MM.1S (cell line): Measurements from ENCODE around the gene SLC30A5.
"Not testable (repeated sequence)": the region's sequence is repeated elsewhere in the genome, so short reads cannot be mapped to it uniquely, and the experiment has no call there.

Experiments used
- DNase-seq: peaks from one replicate; pipeline ENCODE4 v3.0.0-alpha.2; 2015
- H2AFZ ChIP-seq: fragments of 300-600 bp; sonication (generic); 2 replicates; pipeline ENCODE4 v1.6.0; 2016; ENCODE audit warnings: antibody characterized with exemption, low read length
- H3F3A ChIP-seq: fragments of 300-600 bp; sonication (generic); 2 replicates; pipeline ENCODE4 v1.6.1; 2016; ENCODE audit warnings: mild to moderate bottlenecking, antibody characterized with exemption, low read length, moderate library complexity, mixed read lengths; ENCODE audit not compliant: insufficient read depth
- H3K27ac ChIP-seq: fragments of 300-600 bp; sonication (generic); 2 replicates; pipeline ENCODE4 v1.5.1; 2016; ENCODE audit warnings: mild to moderate bottlenecking, low read length
- H3K27me3 ChIP-seq: fragments of 300-600 bp; sonication (generic); replicated peaks from 2 replicates; pipeline ENCODE4 v1.6.0; 2016; ENCODE audit warnings: low read length; ENCODE audit not compliant: insufficient read depth
- H3K36me3 ChIP-seq: fragments of 300-600 bp; sonication (generic); replicated peaks from 2 replicates; pipeline ENCODE4 v1.6.1; 2016; ENCODE audit warnings: mild to moderate bottlenecking, low read length, mixed read lengths; ENCODE audit not compliant: insufficient read depth
- H3K4me1 ChIP-seq: fragments of 300-600 bp; sonication (generic); 2 replicates; pipeline ENCODE4 v1.6.1; 2016; ENCODE audit warnings: low read length, mixed read lengths
- H3K4me2 ChIP-seq: fragments of 300-600 bp; sonication (generic); 2 replicates; pipeline ENCODE4 v1.6.0; 2016; ENCODE audit warnings: low read depth, low read length
- H3K4me3 ChIP-seq: fragments of 300-600 bp; sonication (generic); 2 replicates; pipeline ENCODE4 v1.5.1; 2016; ENCODE audit warnings: low read length, mixed read lengths
- H3K79me2 ChIP-seq: fragments of 300-600 bp; sonication (generic); 2 replicates; pipeline ENCODE4 v1.6.1; 2016; ENCODE audit warnings: mixed run types, low read length, mixed read lengths
- H3K9ac ChIP-seq: fragments of 300-600 bp; sonication (generic); 2 replicates; pipeline ENCODE4 v1.6.1; 2016; ENCODE audit warnings: low read length, mixed read lengths
- H3K9me2 ChIP-seq: fragments of 300-600 bp; sonication (generic); replicated peaks from 2 replicates; pipeline ENCODE4 v1.6.1; 2016; ENCODE audit warnings: mild to moderate bottlenecking, low read length, mixed read lengths; ENCODE audit not compliant: insufficient read depth
- H3K9me3 ChIP-seq: fragments of 300-600 bp; sonication (generic); replicated peaks from 2 replicates; pipeline ENCODE4 v1.6.1; 2016; ENCODE audit warnings: mild to moderate bottlenecking, low read length, mixed read lengths; ENCODE audit not compliant: insufficient read depth
- H4K20me1 ChIP-seq: fragments of 300-600 bp; sonication (generic); 2 replicates; pipeline ENCODE4 v1.6.1; 2016; ENCODE audit warnings: mild to moderate bottlenecking, low read length, moderate library complexity, mixed read lengths; ENCODE audit not compliant: insufficient read depth
- EZH2 ChIP-seq: fragments of 300-600 bp; sonication (generic); optimal IDR thresholded peaks from 2 replicates; pipeline ENCODE3; 2017; ENCODE audit warnings: low read depth, mild to moderate bottlenecking, antibody characterized with exemption, low read length, mixed read lengths
- EZH2phosphoT487 ChIP-seq: fragments of 300-600 bp; sonication (generic); IDR thresholded peaks from 2 replicates; pipeline ENCODE4 v1.6.1; 2018; ENCODE audit warnings: antibody characterized with exemption, low read length
- TF ChIP-seq, protein P1 (sequence below): fragments of 300-600 bp; sonication (generic); IDR thresholded peaks from 2 replicates; pipeline ENCODE4 v1.5.1; 2016; ENCODE audit warnings: antibody characterized with exemption, low read length, mixed read lengths

SLC30A5 gene

DNA sequence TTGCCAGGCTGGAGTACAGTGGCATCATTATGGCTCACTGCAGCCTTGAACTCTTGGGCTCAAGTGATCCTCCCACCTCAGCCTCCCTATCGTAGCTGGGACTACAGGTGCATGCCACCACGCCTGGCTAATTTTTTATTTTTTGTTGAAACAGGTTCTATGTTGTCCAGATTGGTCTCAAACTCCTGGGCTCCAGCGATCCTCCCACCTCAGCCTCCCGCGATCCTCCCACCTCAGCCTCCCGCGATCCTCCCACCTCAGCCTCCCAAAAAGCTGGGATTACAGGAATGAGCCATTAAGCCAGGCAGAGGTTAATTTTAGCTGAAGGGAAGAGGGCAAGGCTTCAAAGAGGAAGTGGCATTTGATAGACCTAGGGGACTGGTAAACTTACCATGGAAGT, 40.3 kb downstream of the SLC30A5 start:
- no peak for TF ChIP-seq EZH2phosphoT487
- TF ChIP-seq EZH2, result no peak
- TF ChIP-seq, protein P1, sequence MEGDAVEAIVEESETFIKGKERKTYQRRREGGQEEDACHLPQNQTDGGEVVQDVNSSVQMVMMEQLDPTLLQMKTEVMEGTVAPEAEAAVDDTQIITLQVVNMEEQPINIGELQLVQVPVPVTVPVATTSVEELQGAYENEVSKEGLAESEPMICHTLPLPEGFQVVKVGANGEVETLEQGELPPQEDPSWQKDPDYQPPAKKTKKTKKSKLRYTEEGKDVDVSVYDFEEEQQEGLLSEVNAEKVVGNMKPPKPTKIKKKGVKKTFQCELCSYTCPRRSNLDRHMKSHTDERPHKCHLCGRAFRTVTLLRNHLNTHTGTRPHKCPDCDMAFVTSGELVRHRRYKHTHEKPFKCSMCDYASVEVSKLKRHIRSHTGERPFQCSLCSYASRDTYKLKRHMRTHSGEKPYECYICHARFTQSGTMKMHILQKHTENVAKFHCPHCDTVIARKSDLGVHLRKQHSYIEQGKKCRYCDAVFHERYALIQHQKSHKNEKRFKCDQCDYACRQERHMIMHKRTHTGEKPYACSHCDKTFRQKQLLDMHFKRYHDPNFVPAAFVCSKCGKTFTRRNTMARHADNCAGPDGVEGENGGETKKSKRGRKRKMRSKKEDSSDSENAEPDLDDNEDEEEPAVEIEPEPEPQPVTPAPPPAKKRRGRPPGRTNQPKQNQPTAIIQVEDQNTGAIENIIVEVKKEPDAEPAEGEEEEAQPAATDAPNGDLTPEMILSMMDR, result no peak
- H3K36me3 ChIP-seq, result no peaks in the 10 kb centered on the region; the same call in 1 of the 2 replicates
- no peaks in the 10 kb centered on the region for H3K9me2 ChIP-seq
- H3K4me1 ChIP-seq, result no peaks in the 10 kb centered on the region
- H2AFZ ChIP-seq, result no peak overlapping the region
- H3K27me3 ChIP-seq, result no peaks in the 10 kb centered on the region
- no peak overlapping the region for H3K4me2 ChIP-seq
- H3K4me3 ChIP-seq, result no peak overlapping the region
- DNase-seq, result no peak
- no peaks in the 10 kb centered on the region for H3F3A ChIP-seq
- H3K9ac ChIP-seq, result no peak overlapping the region
- no peaks in the 10 kb centered on the region for H4K20me1 ChIP-seq
- no peaks in the 10 kb centered on the region for H3K79me2 ChIP-seq
- no peaks in the 10 kb centered on the region for H3K9me3 ChIP-seq
- no peak overlapping the region for H3K27ac ChIP-seq

DNA sequence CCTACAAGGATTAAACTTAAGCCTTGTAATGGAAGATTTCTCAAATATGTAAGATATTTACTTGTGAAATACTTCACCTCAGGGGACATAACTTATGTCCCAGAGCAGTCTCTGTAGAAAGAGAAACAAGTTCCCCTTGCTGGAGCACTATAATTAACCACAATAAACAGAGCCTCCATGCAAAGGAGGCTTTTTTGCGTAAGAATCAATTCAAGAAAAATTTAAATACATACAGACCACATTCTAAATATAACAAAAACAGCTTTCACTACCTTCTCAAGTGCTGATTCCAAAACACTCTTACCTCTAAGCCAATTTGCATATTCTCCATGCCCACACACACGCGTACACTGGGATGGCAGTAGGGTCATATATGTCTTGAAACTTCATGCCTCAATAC, 42.5 kb downstream of the SLC30A5 start:
- no peak overlapping the region for H3K4me2 ChIP-seq
- H3K4me1 ChIP-seq, result no peaks in the 10 kb centered on the region
- H3K27me3 ChIP-seq, result no peaks in the 10 kb centered on the region
- no peak overlapping the region for H2AFZ ChIP-seq
- H4K20me1 ChIP-seq, result no peaks in the 10 kb centered on the region
- H3K4me3 ChIP-seq, result no peak overlapping the region
- no peaks in the 10 kb centered on the region for H3K79me2 ChIP-seq
- no peak overlapping the region for H3K27ac ChIP-seq
- no peak for TF ChIP-seq EZH2
- TF ChIP-seq EZH2phosphoT487, result no peak
- TF ChIP-seq, protein P1, result no peak
- H3K9ac ChIP-seq, result no peak overlapping the region
- no peak for DNase-seq
- no peaks in the 10 kb centered on the region for H3K9me2 ChIP-seq
- no peaks in the 10 kb centered on the region for H3F3A ChIP-seq
- no peaks in the 10 kb centered on the region for H3K9me3 ChIP-seq
- no peaks in the 10 kb centered on the region for H3K36me3 ChIP-seq

DNA sequence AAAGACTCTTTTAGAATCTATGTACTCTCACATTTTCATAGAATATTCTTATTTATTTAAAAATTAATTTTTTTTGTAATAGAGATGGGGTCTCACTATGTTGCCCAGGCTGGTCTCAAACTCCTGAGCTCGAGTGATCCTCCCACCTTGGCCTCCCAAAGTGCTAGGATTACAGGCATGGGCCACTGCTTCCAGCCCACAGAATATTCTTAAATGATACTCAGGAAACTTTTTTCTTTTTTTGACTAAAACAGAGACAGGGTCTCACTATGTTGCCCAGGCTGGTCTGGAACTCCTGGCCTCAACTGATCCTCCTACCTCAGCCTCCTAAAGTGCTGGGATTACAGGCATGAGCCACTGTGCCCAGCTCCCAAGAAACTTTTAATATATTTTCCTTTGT, 43.4 kb downstream of the SLC30A5 start:
- not testable (repeated sequence) for DNase-seq, H3K27ac ChIP-seq, H3K4me2 ChIP-seq, H3K79me2 ChIP-seq, H3K9ac ChIP-seq, H3F3A ChIP-seq, H2AFZ ChIP-seq, H3K27me3 ChIP-seq, H4K20me1 ChIP-seq, H3K36me3 ChIP-seq, H3K4me1 ChIP-seq, H3K4me3 ChIP-seq, H3K9me2 ChIP-seq, H3K9me3 ChIP-seq

DNA sequence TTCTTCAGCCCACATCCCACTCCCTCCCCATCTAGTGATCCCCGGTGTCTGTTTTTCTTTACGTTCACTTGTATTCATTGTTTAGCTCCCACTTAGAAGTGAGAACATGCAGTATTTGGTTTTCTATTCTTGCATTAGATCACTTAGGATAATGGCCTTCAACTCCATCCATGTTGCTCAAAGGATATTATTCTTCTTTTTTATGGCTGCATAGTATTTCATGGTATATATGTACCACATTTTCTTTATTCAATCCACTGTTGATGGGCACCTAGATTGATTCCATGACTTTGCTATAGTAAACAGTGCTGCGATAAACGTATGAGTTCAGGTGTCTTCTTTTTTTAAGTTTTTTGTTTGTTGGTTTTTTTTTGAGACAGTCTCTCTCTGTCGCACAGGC, 44.0 kb downstream of the SLC30A5 start:
- Histone ChIP-seq H3K9me3 (no peaks in the 10 kb centered on the region), H3K27ac (no peak overlapping the region), H3K4me3 (no peak overlapping the region), H3K4me1 (no peaks in the 10 kb centered on the region), H3F3A (no peaks in the 10 kb centered on the region), H3K27me3 (no peaks in the 10 kb centered on the region), H3K79me2 (no peaks in the 10 kb centered on the region), H3K9ac (no peak overlapping the region), H3K4me2 (no peak overlapping the region), H3K36me3 (no peaks in the 10 kb centered on the region), H4K20me1 (no peaks in the 10 kb centered on the region), H3K9me2 (no peaks in the 10 kb centered on the region), H2AFZ (no peak overlapping the region)
- DNase-seq, result no peak
- TF ChIP-seq EZH2phosphoT487 (no peak), EZH2 (no peak)
- TF ChIP-seq, protein P1, result no peak
